Raji (cell line): ENCODE data around the gene CYB5RL.

Source experiments
- POLR2A ChIP-seq: IDR thresholded peaks from 2 replicates; pipeline ENCODE4 v1.6.1; 2011; ENCODE audit warnings: low read depth, low read length, control low read depth; ENCODE audit not compliant: insufficient read depth

The CYB5RL gene

DNA sequence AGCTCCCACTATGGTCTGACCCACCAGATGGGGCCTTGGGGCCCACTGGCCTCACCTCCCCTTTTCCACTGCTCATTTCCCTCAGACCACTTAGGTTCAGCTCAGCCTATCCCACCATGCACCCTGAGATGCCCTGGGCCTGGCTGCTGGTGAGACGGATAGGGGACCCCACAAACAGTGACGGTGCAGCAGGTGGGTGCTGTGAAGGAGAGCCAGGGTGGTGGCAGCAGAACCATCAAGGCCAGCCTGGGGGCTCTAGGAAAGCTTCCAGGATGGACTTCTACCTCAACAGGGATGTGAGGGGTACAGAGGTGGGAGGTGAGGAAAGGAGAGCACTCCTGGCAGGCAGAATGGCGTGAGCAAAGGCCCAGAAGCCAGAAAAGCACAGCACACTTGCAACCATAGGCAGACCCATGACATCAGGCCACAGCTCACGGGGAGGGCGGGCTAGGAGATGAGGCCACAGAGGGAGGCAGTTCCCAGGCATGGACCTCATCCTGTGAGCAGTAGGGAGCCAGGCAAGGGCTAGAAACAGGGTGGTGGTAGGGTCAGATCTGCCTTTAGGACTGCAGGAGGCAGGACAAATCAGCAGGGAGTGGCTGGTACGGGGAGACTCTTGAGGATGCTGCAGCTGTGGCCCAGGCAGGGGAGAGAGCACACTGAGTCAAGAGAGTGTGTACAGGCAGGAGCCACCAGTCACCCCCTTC, 23.1 kb downstream of the CYB5RL start:
- no peak for TF ChIP-seq POLR2A

GRCh38 chr1:54174106-54174505, 25.7 kb downstream of the CYB5RL start:
- TF ChIP-seq POLR2A = no peak

DNA sequence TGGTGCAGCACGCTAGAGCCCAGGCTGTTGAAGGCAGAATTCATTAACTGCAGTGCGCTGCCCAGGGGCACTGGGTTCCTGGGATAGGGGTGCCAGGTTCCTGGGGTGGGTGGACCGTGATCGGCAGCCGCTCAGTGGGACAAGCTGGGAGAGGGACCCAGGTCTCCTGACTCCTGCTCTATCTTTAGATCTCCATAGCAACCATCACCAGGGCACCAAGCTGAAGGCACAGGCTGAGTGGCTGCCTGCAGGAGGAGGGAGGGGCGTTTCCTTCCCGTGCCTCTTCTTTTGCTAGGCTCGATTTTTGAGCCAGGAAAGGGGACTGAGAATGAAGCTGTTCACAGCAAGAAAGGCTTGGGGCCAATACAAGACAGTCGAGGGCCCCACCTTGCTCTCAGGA, 26.1 kb downstream of the CYB5RL start:
- TF ChIP-seq POLR2A = no peak

GRCh38 chr1:54172614-54173599, 26.9 kb downstream of the CYB5RL start:
- no peak for TF ChIP-seq POLR2A

GRCh38 chr1:54171606-54172005, 28.2 kb downstream of the CYB5RL start:
- TF ChIP-seq POLR2A = no peak

DNA sequence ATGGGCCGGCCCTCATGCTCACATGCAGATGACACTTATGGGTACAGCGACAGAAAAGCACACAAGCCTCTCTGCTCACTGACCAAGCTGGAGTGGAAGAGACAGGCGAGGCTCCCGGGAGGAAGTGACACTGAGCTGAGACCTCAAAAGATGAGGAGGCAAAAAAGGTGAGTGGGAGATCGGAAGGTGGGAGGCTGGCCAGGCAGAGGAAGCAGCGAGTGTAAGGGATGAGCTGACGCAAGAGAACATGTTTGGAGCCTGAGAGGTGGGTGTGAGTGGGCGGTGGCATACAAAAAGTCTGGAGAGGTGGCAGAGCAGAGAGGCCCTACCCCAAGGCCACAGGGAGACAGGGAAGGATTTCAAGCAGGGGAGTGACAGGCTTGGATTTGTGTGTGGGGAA, 28.8 kb downstream of the CYB5RL start:
- TF ChIP-seq POLR2A = no peak

- no peak for TF ChIP-seq POLR2A
These were observed 30.8 kb downstream of the CYB5RL start for GRCh38 chr1:54169068-54169467.

DNA sequence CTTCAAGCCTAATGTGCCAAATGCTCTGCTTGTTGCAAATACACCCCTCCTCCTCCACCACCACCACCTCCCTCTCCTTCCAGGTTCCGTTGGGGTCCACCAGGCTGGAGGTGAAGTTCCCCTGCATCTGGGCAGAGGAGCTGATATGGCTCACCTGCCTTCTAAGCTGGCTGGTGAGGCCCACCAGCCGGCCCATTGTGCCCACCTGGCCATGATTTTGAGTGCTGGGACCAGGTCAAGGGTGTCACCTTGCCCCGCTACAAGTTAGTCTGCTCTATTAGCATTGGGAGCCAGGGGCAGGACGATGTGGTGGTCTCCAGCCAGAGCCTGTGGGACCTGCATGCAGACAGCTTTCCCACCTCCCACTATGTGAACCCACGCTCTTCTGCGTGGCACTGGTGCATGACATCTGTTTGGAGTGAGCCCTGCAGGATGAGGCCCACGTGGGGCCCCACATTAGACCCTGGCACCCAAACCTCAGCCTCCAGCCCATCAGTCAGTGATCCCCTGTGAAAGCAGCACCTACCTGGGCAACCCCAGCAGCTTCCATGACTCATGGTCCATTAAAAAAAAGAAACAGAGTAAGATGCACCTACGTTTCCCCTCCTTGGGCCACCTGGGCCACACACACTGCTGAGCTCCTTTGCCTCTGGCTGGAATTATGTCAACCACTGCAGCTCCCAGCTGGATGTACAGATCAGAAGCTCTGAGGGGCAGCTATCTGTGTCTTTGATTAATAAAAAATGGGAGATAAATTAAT, 31.4 kb downstream of the CYB5RL start:
- no peak for TF ChIP-seq POLR2A

GRCh38 chr1:54167422-54168139, 32.2 kb downstream of the CYB5RL start:
- TF ChIP-seq POLR2A = no peak

DNA sequence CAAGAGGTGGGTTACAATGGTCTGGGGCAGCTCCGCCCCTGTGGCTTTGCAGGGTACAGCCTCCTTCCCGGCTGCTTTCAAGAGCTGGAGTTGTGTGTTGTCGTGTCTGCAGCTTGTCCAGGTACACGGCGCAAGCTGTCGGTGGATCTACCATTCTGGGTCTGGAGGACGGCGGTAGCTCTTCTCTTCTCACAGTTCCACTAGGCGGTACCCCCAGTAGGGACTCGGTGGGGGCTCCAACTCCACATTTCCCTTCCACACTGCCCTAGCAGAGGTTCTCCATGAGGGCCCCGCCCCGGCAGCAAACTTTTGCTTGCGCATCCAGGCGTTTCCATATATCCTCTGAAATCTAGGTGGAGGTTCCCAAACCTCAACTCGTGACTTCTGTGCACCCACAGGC, 34.7 kb downstream of the CYB5RL start:
- TF ChIP-seq POLR2A = no peak

DNA sequence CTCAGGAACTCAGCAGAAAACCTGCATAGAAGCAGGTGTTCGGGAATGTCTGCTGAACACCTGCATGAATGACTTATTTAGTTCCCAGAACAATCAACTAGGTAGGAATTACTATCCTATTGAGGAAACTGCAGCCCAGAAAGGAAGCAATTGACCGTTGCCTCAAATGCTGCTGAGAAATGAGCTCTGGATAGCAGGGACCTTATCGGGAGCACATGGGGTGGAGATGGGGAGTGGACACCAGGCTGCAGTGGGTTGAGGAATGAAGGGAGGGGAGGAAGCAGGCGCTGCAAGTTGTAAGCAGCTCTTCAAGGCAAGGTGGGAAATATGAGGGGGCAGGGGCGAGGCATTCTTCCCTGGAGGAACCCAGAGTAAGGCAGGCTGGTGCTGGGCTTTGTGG, 36.3 kb downstream of the CYB5RL start:
- no peak for TF ChIP-seq POLR2A

DNA sequence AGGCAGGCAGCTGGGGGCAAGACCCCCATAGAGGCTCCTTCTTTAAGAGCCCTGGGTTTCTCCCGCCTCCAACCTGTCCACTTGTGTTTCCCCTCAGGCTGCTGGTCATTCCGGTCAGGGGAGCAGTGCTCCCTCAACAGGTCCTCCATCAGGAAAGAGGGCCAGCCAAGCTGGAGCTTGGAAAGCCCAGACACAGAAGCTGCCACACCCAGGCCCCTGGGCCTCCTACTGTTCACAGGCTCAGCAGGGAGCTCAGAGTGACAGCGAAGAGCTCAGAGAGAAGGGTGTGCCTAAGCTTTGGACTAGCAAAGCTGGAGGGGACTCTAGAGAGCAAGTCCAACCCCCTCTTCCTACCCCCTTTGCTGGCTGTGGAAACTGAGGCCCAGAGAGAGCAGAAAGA, 36.8 kb downstream of the CYB5RL start:
- no peak for TF ChIP-seq POLR2A

DNA sequence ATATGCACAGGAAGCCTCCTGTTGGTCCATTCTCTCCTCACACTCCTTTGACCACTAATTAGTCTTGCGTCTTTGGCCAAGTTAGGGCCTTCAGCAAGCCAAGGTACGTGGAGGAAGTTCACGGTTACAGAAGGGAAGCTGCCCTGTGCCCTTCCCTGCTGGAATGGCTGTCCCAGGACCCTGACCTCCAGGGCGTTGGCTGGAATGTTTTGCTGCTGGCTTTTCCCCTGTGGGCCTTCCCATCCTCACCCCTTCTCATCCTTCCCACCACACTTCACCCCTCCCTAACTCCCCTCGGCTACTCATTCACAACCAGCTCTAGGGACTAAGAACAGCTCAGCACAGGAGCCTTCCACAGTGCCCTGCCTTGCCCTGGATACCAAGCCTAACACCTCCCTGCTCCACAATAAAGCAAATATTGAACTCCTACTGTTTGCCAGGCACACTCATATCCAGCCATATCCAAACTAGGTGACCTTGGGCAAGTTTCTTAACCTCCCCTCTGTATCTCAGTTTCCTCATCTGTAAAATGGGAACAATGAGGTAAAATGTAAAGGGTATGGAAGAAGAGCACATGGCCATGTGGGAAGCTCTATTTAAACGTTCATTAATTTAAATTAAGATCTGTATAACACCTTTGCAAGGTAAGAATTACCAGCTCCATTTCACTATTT, 38.2 kb downstream of the CYB5RL start:
- no peak for TF ChIP-seq POLR2A

GRCh38 chr1:54160351-54160750, 39.5 kb downstream of the CYB5RL start:
- TF ChIP-seq POLR2A = no peak
